SKM-1 (cell line): ENCODE data around the gene FOXD1.
"Not testable (repeated sequence)": the region's sequence is repeated elsewhere in the genome, so short reads cannot be mapped to it uniquely, and the experiment has no call there.

Experiments
- DNase-seq: peaks from one replicate; lab custom pipeline; 2025; ENCODE audit not compliant: unreplicated experiment; lab: John Stamatoyannopoulos, UW

The FOXD1 gene

GRCh38 chr5:73464016-73464745 is 15.6 kb upstream of the FOXD1 start:
- DNase-seq: no peak

- no peak for DNase-seq
Observed at GRCh38 chr5:73460133-73460532, 11.6 kb upstream of the FOXD1 start.

GRCh38 chr5:73459366-73459765 is 10.8 kb upstream of the FOXD1 start:
- no peak for DNase-seq

- DNase-seq: not testable (repeated sequence)
Observed at GRCh38 chr5:73456462-73456861, 7.9 kb upstream of the FOXD1 start.

- DNase-seq: no peak
Observed at GRCh38 chr5:73454379-73455036, 5.9 kb upstream of the FOXD1 start.

GRCh38 chr5:73452215-73452614 is 3.6 kb upstream of the FOXD1 start:
- DNase-seq: no peak

- no peak for DNase-seq
Observed at GRCh38 chr5:73451224-73452130, 2.9 kb upstream of the FOXD1 start.

GRCh38 chr5:73450672-73451223 is 2.2 kb upstream of the FOXD1 start:
- no peak for DNase-seq

- no peak for DNase-seq
Observed at GRCh38 chr5:73450137-73450536, 1.6 kb upstream of the FOXD1 start.

- DNase-seq: no peak
Observed at GRCh38 chr5:73447530-73448462, 781 bp downstream of the FOXD1 start.

- DNase-seq: no peak
Observed at GRCh38 chr5:73446631-73447529, 1.7 kb downstream of the FOXD1 start.

- no peak for DNase-seq
Observed at GRCh38 chr5:73445665-73446630, 2.6 kb downstream of the FOXD1 start.

GRCh38 chr5:73444499-73445438 is 3.8 kb downstream of the FOXD1 start:
- no peak for DNase-seq

- no peak for DNase-seq
Observed at GRCh38 chr5:73443829-73444498, 4.6 kb downstream of the FOXD1 start.

- no peak for DNase-seq
Observed at GRCh38 chr5:73442996-73443627, 5.5 kb downstream of the FOXD1 start.

- DNase-seq: no peak
Observed at GRCh38 chr5:73442231-73442811, 6.3 kb downstream of the FOXD1 start.
